SK-N-MC (cell line): Measurements from ENCODE around the gene FDX1.

Experiments
- DNase-seq: peaks from one replicate; pipeline ENCODE4 v3.0.0-alpha.2; 2011; ENCODE audit warnings: low read depth, low spot score
- H3K27ac ChIP-seq: fragments of 200-600 bp; sonication (generic); 2 replicates; pipeline ENCODE4 v1.5.1; 2016; ENCODE audit warnings: mixed run types
- H3K36me3 ChIP-seq: fragments of 200-600 bp; sonication (generic); 2 replicates; pipeline ENCODE4 v1.6.1; 2017; ENCODE audit warnings: antibody characterized with exemption, low read length, mixed read lengths; ENCODE audit not compliant: insufficient read depth
- H3K4me3 ChIP-seq: fragments of 200-600 bp; sonication (generic); 2 replicates; pipeline ENCODE4 v1.5.1; 2016
- H3K9ac ChIP-seq: fragments of 200-600 bp; sonication (generic); 2 replicates; pipeline ENCODE4 v1.8.0; 2017; ENCODE audit warnings: mixed run types, mixed read lengths; ENCODE audit not compliant: insufficient read length
- H3K9me3 ChIP-seq: fragments of 200-600 bp; sonication (generic); 2 replicates; pipeline ENCODE4 v1.6.1; 2017; ENCODE audit warnings: low read depth, mild to moderate bottlenecking, antibody characterized with exemption, low read length, moderate library complexity, mixed read lengths
- EZH2 ChIP-seq: fragments of 200-600 bp; sonication (generic); IDR thresholded peaks from one replicate; pipeline ENCODE4 v1.6.1; 2017; ENCODE audit warnings: antibody characterized with exemption
- FOXP2 ChIP-seq: optimal IDR thresholded peaks from 2 replicates; pipeline ENCODE3; 2011; ENCODE audit warnings: mild to moderate bottlenecking, moderate library complexity; ENCODE audit not compliant: insufficient read depth; ENCODE audit errors: extremely low read length, control extremely low read depth
- POLR2AphosphoS5 ChIP-seq: IDR thresholded peaks from 2 replicates; pipeline ENCODE4 v1.6.1; 2012; ENCODE audit warnings: mild to moderate bottlenecking, low read depth, low read length, borderline replicate concordance

FDX1 gene

GRCh38 chr11:110513846-110514437 lies 84.2 kb downstream of the FDX1 start:
- no peak overlapping the region for H3K27ac ChIP-seq
- no peaks in the 10 kb centered on the region for H3K9me3 ChIP-seq
- H3K9ac ChIP-seq: no peak overlapping the region
- H3K36me3 ChIP-seq: no peaks in the 10 kb centered on the region
- peak overlapping the region; percentile 40 for H3K4me3 ChIP-seq
- TF ChIP-seq EZH2 (no peak), FOXP2 (no peak), POLR2AphosphoS5 (no peak)
- DNase-seq: no peak
